Heart left ventricle (tissue), 16 donors: ENCODE data around the gene RRP1. TPM values are rescaled to one million over a fixed set of nuclear protein-coding genes. Genes with fewer than 3 reads are reported as not detected.

Experiments used
- ATAC-seq, 4 donors: fragments of 200-7000 bp; cut with Tn5 transposase; one replicate each; pipeline ENCODE4 v1.9.1; 2020 to 2022; ENCODE audit warnings: moderate library complexity in 4 of 4, mild to moderate bottlenecking in 3 of 4, moderate number of reproducible peaks in 1 of 4
- DNase-seq, 5 donors: peaks; one replicate each; pipeline ENCODE4 v3.0.0-alpha.2; 2020
- H3K27ac ChIP-seq, 12 donors: fragments of 200-600 bp; sonication (generic) in 4 of 12; one replicate each; pipeline versions ENCODE4 v1.5.0 to v1.8.0; 2016 to 2022; ENCODE audit warnings: mild to moderate bottlenecking in 2 of 12
- H3K27me3 ChIP-seq, 9 donors: fragments of 200-600 bp; sonication (generic) in 2 of 9; one replicate each; pipeline versions ENCODE4 v1.5.1 to v1.8.0; 2016 to 2022; ENCODE audit warnings: mild to moderate bottlenecking in 3 of 9
- H3K36me3 ChIP-seq, 9 donors: fragments of 200-600 bp; sonication (generic) in 2 of 9; one replicate each; pipeline versions ENCODE4 v1.5.0 to v1.8.0; 2018 to 2022; ENCODE audit warnings: mild to moderate bottlenecking in 2 of 9
- H3K4me1 ChIP-seq, 12 donors: fragments of 200-600 bp; sonication (generic) in 4 of 12; one replicate each; pipeline versions ENCODE4 v1.5.0 to v1.8.0; 2016 to 2022; ENCODE audit warnings: mild to moderate bottlenecking in 3 of 12
- H3K4me3 ChIP-seq, 12 donors: fragments of 200-600 bp; sonication (generic) in 4 of 12; one replicate each; pipeline versions ENCODE4 v1.5.0 to v1.8.0; 2017 to 2022; ENCODE audit warnings: mild to moderate bottlenecking in 9 of 12, moderate library complexity in 4 of 12
- H3K9me3 ChIP-seq, 12 donors: fragments of 200-600 bp; sonication (generic) in 4 of 12; one replicate each; pipeline versions ENCODE4 v1.5.0 to v1.8.0; 2016 to 2022; ENCODE audit warnings: mild to moderate bottlenecking in 1 of 12
- POLR2A ChIP-seq, 2 donors: fragments of 450-650 bp; IDR thresholded peaks; one replicate each; pipeline ENCODE4 v1.6.1; 2017; ENCODE audit warnings: antibody characterized with exemption in 2 of 2, mild to moderate bottlenecking in 2 of 2, moderate library complexity in 2 of 2
- WGBS, 4 donors: extraction: QIAGEN DNeasy Blood & Tissue Kit in 2 of 4; methylation state at CpG; one replicate each; pipeline versions ENCODE4 v1.1.5 to v1.1.7; 2013 to 2018; 5-methylcytosine and 5-hydroxymethylcytosine counted together
- intact Hi-C, 10 donors: fragments of 100-400 bp; cut with DNase I; formaldehyde crosslinking; loops; one replicate each; pipeline versions ENCODE4 v1.11.1 to v1.14.2; 2022
- polyA plus RNA-seq, 2 donors: library from polyadenylated mRNA; stranded (reverse); fragments of 200-250 nt; gene quantifications; one replicate each; pipeline ENCODE4 v1.2.3, GENCODE V29; 2013
- total RNA-seq, 9 donors: library from RNA; depleted of rRNA in 2 of 9; stranded (reverse); fragments of >200 nt in 2 of 9; fragmentation: NEBNext Ultra II Directional in 3 of 9; extraction: Animal tissue kit (Norgen Biotek cat#: 25700) in 3 of 9; gene quantifications; one replicate each; pipeline versions ENCODE4 v1.1.0 to v1.2.4, GENCODE V29; 2016 to 2023
- TF ChIP-seq, protein P1 (sequence below), 12 donors: fragments of 200-600 bp; sonication (generic) in 4 of 12; IDR thresholded peaks; one replicate each; pipeline versions ENCODE4 v1.5.0 to v1.8.0; 2018 to 2022; ENCODE audit warnings: antibody characterized with exemption in 12 of 12, mild to moderate bottlenecking in 5 of 12
- donor health status: ischemic (EF 13 %, LVEDD 7.1; RV severe dilation, severe dysfunction).
- donor health status: healthy with polysubstance abuse.
- donor health status: DM: no; HTN: yes; CAD: no.
- donor health status: DM: no; HTN: no; CAD: no.
- donor health status: ischemic (EF 25% LVEDD 6.9; RV normal size, moderate dysfunction).
- donor health status: ischemic (EF 25% LVEDD 5.7; RV mildly dilated, moderate dysfunction).
- donor health status: healthy.
- donor health status: DM: yes; HTN: yes; CAD: no.
- donor health status: ischemic (EF 35%, LVEDD 5.7; RV mildly dilated, moderate dysfunction).
- donor health status: nonischemic (EF 11% LVEDD 7.7; RV severe dilation, severe dysfunction).
- donor health status: DM: yes; HTN: yes; CAD: no.
- donor health status: PGD.
- donor health status: ischemic (EF 29% LVEDD 5.4; RV normal size, mild dysfunction).
- donor health status: nonischemic (EF 23%, LVEDD 6.1; RV moderate dilation, normal function).

RRP1 gene
- total and polyA plus RNA-seq, 11 donors, result 6.0 to 15.6 (median 9.8) TPM

DNA sequence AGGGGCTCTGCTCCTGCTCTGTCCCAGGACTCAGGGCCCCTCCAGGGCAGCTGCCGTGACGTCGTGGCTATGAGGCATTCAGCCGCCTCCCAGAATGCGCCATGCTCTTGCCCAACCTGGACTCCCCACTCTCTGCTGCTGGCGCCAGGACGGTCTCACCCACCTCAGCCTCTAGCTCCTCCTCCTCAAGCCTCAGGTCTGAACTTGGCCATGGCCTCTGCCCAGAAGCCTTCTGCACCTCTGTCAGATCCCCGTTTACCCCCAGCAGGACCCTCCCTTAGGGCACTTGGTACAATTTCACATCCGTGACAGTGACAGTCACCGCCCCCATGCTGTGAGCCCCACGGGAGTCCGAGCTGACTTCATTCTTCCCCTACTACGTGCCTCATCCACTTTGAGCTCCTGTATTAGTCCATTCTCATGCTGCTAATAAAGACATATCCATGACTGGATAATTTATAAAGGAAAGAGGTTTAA, 18.1 kb upstream of the RRP1 start:
- Histone ChIP-seq H3K36me3 (peaks cover 0 to 24% (median 18%) of the 10 kb centered on the region in 9 donors), H3K4me1 (peaks cover 0 to 32% (median 16%) of the 10 kb centered on the region in 12 donors), H3K27me3 (no peaks in the 10 kb centered on the region), H3K4me3 (no peak overlapping the region), H3K27ac (peak overlapping the region in 1 of 12 donors; percentile 0), H3K9me3 (no peaks in the 10 kb centered on the region)
- intact Hi-C loops, result loop anchor here in 2 of 10 donors (10.0 kb wide), 2 partner anchors 46 to 106 kb away; no protein-coding TSS in a partner anchor
- DNase-seq (no peak), ATAC-seq (no peak)
- 73 to 81% (median 75%) methylated on average over 13 of the region's 13 CpGs for WGBS, 4 donors
- TF ChIP-seq, protein P1, sequence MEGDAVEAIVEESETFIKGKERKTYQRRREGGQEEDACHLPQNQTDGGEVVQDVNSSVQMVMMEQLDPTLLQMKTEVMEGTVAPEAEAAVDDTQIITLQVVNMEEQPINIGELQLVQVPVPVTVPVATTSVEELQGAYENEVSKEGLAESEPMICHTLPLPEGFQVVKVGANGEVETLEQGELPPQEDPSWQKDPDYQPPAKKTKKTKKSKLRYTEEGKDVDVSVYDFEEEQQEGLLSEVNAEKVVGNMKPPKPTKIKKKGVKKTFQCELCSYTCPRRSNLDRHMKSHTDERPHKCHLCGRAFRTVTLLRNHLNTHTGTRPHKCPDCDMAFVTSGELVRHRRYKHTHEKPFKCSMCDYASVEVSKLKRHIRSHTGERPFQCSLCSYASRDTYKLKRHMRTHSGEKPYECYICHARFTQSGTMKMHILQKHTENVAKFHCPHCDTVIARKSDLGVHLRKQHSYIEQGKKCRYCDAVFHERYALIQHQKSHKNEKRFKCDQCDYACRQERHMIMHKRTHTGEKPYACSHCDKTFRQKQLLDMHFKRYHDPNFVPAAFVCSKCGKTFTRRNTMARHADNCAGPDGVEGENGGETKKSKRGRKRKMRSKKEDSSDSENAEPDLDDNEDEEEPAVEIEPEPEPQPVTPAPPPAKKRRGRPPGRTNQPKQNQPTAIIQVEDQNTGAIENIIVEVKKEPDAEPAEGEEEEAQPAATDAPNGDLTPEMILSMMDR (IDR thresholded peaks at IDR 0.05), result no peak
- no peak for TF ChIP-seq POLR2A (IDR thresholded peaks at IDR 0.05)

- H3K9me3 ChIP-seq, result no peaks in the 10 kb centered on the region
- H3K4me3 ChIP-seq, result no peak overlapping the region
- H3K4me1 ChIP-seq, result peaks cover 0 to 35% (median 16%) of the 10 kb centered on the region in 12 donors
- ATAC-seq (no peak), DNase-seq (no peak)
- TF ChIP-seq, protein P1 (IDR thresholded peaks at IDR 0.05), result no peak
- TF ChIP-seq POLR2A (IDR thresholded peaks at IDR 0.05), result no peak
- peak overlapping the region in 1 of 12 donors; percentile 0 for H3K27ac ChIP-seq
- intact Hi-C loops, result loop anchor here in 2 of 10 donors (10.0 kb wide), 2 partner anchors 47 to 107 kb away; no protein-coding TSS in a partner anchor
- H3K27me3 ChIP-seq, result no peaks in the 10 kb centered on the region
- H3K36me3 ChIP-seq, result peaks cover 0 to 24% (median 18%) of the 10 kb centered on the region in 9 donors
- 85 to 90% (median 86%) methylated on average over 13 of the region's 13 CpGs for WGBS, 4 donors
Observed at GRCh38 chr21:43771698-43772424, 17.5 kb upstream of the RRP1 start.

DNA sequence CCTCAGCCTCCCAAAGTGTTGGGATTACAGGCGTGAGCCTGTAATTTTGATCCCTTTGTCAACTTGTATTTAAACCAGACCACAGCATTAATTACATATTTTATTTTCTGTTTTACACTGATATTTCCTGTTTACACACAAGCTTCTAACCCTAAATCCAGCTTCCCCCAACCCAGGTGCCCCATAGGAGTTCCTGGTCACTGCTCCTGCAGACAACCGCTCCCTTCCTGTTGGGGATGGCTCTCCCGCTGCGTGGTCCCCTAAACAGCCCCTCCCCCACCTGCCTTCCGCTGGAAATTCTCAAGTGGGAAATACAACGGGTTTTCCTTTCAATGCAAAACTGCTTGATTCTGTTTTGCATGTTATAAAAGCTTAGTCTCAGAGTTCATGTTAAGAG, 17.0 kb upstream of the RRP1 start:
- no peak overlapping the region for H3K4me3 ChIP-seq
- peaks cover 0 to 35% (median 16%) of the 10 kb centered on the region in 12 donors for H3K4me1 ChIP-seq
- no peak overlapping the region for H3K27ac ChIP-seq
- intact Hi-C loops, result loop anchor here in 2 of 10 donors (10.0 kb wide), 2 partner anchors 48 to 108 kb away; no protein-coding TSS in a partner anchor
- H3K36me3 ChIP-seq, result peaks cover 0 to 24% (median 18%) of the 10 kb centered on the region in 9 donors
- no peaks in the 10 kb centered on the region for H3K27me3 ChIP-seq
- ATAC-seq (no peak), DNase-seq (no peak)
- 56 to 69% (median 61%) methylated on average over 6 of the region's 6 CpGs for WGBS, 4 donors
- TF ChIP-seq, protein P1 (IDR thresholded peaks at IDR 0.05), result no peak
- TF ChIP-seq POLR2A (IDR thresholded peaks at IDR 0.05), result no peak
- H3K9me3 ChIP-seq, result no peaks in the 10 kb centered on the region

DNA sequence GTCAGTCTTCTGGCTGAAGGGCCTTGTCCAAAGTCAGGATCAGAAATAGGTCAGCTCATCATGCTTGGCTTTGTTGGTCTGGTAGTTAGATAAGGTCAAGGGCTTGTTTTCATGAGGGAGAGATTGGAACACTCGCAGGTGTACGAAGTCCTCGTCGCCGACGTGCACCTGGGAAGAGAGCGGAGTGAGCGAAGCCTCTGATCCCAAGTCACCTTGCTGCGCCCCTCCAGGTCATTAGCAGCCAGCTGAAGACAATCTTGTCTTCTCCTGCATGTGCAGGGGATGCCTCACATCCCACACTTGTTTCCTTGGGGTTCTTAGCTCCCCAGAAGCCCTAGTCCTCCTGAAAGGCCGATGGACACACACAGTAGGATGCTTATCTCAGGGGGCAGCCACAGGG, 15.2 kb upstream of the RRP1 start:
- Histone ChIP-seq H3K27ac (no peak overlapping the region), H3K36me3 (peaks cover 0 to 24% (median 18%) of the 10 kb centered on the region in 9 donors), H3K4me3 (peak overlapping the region in 1 of 12 donors; percentile 94), H3K4me1 (peaks cover 0 to 28% (median 15%) of the 10 kb centered on the region in 12 donors), H3K9me3 (no peaks in the 10 kb centered on the region), H3K27me3 (no peaks in the 10 kb centered on the region)
- no peak for ATAC-seq
- WGBS, 4 donors, result 76 to 89% (median 85%) methylated on average over 9 to 10 of the region's 10 CpGs
- no peak for DNase-seq
- no peak for TF ChIP-seq POLR2A (IDR thresholded peaks at IDR 0.05)
- TF ChIP-seq, protein P1 (IDR thresholded peaks at IDR 0.05), result no peak
- intact Hi-C loops, result loop anchor here in 2 of 10 donors (10.0 kb wide), 2 partner anchors 49 to 109 kb away; no protein-coding TSS in a partner anchor
